Smooth muscle cell (in vitro differentiated cells): ENCODE results near the gene ZNF280C. TPM values are rescaled to one million over a fixed set of nuclear protein-coding genes. Genes with fewer than 3 reads are reported as not detected.

ENCODE experiments used
- DNase-seq: peaks from one replicate; lab custom pipeline; 2025; ENCODE audit not compliant: unreplicated experiment; lab: John Stamatoyannopoulos, UW
- H2AFZ ChIP-seq: fragments of 200-600 bp; sonication (generic); 2 replicates; pipeline ENCODE4 v1.6.0; 2016; ENCODE audit warnings: antibody characterized with exemption, low read depth, mild to moderate bottlenecking
- H3F3A ChIP-seq: fragments of 200-600 bp; sonication (generic); 2 replicates; pipeline ENCODE4 v1.6.0; 2017; ENCODE audit warnings: antibody characterized with exemption, low read depth
- H3K27ac ChIP-seq: fragments of 200-600 bp; sonication (generic); 2 replicates; pipeline ENCODE4 v1.5.1; 2016; ENCODE audit warnings: low read depth, mild to moderate bottlenecking
- H3K27me3 ChIP-seq: fragments of 200-600 bp; sonication (generic); 2 replicates; pipeline ENCODE4 v1.6.1; 2016; ENCODE audit warnings: low read depth, mild to moderate bottlenecking
- H3K36me3 ChIP-seq: fragments of 200-600 bp; sonication (generic); 2 replicates; pipeline ENCODE4 v1.5.1; 2016; ENCODE audit warnings: low read depth
- H3K4me1 ChIP-seq: fragments of 200-600 bp; sonication (generic); 2 replicates; pipeline ENCODE4 v1.5.1; 2016; ENCODE audit warnings: low read depth
- H3K4me2 ChIP-seq: fragments of 200-600 bp; sonication (generic); 2 replicates; pipeline ENCODE4 v1.6.0; 2016; ENCODE audit warnings: mild to moderate bottlenecking
- H3K4me3 ChIP-seq: fragments of 200-600 bp; sonication (generic); 2 replicates; pipeline ENCODE4 v1.5.1; 2016; ENCODE audit warnings: mild to moderate bottlenecking
- H3K79me2 ChIP-seq: fragments of 200-600 bp; sonication (generic); 2 replicates; pipeline ENCODE4 v1.6.0; 2016; ENCODE audit warnings: low read depth, mild to moderate bottlenecking
- H3K9ac ChIP-seq: fragments of 200-600 bp; sonication (generic); 2 replicates; pipeline ENCODE4 v1.6.0; 2016; ENCODE audit warnings: low read depth
- H3K9me3 ChIP-seq: fragments of 200-600 bp; sonication (generic); replicated peaks from 2 replicates; pipeline ENCODE4 v1.5.1; 2016; ENCODE audit warnings: low read depth
- H4K20me1 ChIP-seq: fragments of 200-600 bp; sonication (generic); 2 replicates; pipeline ENCODE4 v1.6.0; 2016; ENCODE audit warnings: low read depth
- WGBS: methylation state at CpG from one replicate; pipeline ENCODE4 v1.1.7; 2016; ENCODE audit warnings: low lambda C conversion rate; 5-methylcytosine and 5-hydroxymethylcytosine counted together
- polyA plus RNA-seq: library from polyadenylated mRNA; unstranded; fragments of >200 nt; fragmentation: Nextera tagmentation; extraction: Ambion mirVana; gene quantifications from 2 replicates; pipeline ENCODE4 v1.2.1, GENCODE V29; 2016
- total RNA-seq: library from RNA; depleted of rRNA; stranded (reverse); fragments of >200 nt; gene quantifications from 2 replicates; pipeline ENCODE4 v1.2.3, GENCODE V29; 2014
- TF ChIP-seq, protein P1 (sequence below): fragments of 200-600 bp; sonication (generic); IDR thresholded peaks from 2 replicates; pipeline ENCODE4 v1.5.1; 2017; ENCODE audit warnings: borderline replicate concordance, mild to moderate bottlenecking, antibody characterized with exemption; ENCODE audit not compliant: insufficient read depth, poor library complexity, severe bottlenecking

The ZNF280C gene
- total and polyA plus RNA-seq, 2 experiments from 2014 or later = 1.5 to 7.7 TPM

DNA sequence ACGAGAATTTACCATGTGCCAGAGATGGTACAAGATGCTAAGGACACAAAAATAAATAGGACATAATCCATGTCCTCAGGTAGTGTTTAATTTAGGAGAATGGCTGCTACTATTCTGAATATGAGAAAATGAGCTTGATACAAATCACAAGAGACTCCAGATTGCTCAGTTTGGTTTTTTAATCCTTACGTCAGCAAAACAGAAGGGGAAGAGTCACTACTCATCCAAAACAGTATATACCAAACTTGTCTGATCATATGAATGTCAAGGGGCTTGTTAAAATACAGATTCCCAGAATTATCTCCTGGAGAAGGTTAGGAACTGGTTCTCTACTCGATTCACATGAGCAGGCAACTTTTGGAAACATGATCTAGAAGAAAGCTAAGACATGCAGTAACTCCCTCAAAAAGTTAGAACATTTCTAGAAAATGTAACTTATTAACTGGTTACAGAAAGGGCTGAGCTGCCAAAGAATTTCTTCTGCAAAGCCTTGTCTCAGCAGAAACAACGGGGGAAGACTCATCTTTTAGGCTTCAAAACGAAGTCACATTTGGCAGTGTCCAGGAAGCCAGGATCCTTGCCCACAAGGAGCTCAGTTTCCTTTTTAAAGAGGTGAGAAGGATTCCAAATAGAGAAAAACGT lies 106.5 kb downstream of the ZNF280C start:
- Histone ChIP-seq H3K4me2 (no peak overlapping the region), H3K9me3 (no peaks in the 10 kb centered on the region), H3F3A (no peaks in the 10 kb centered on the region), H3K27me3 (no peaks in the 10 kb centered on the region), H3K79me2 (peaks cover 29% of the 10 kb centered on the region), H2AFZ (no peak overlapping the region), H3K4me3 (no peak overlapping the region), H3K36me3 (no peaks in the 10 kb centered on the region), H3K27ac (no peak overlapping the region), H3K9ac (no peak overlapping the region), H4K20me1 (peaks cover under 1% of the 10 kb centered on the region), H3K4me1 (peaks cover 7% of the 10 kb centered on the region)
- TF ChIP-seq, protein P1, sequence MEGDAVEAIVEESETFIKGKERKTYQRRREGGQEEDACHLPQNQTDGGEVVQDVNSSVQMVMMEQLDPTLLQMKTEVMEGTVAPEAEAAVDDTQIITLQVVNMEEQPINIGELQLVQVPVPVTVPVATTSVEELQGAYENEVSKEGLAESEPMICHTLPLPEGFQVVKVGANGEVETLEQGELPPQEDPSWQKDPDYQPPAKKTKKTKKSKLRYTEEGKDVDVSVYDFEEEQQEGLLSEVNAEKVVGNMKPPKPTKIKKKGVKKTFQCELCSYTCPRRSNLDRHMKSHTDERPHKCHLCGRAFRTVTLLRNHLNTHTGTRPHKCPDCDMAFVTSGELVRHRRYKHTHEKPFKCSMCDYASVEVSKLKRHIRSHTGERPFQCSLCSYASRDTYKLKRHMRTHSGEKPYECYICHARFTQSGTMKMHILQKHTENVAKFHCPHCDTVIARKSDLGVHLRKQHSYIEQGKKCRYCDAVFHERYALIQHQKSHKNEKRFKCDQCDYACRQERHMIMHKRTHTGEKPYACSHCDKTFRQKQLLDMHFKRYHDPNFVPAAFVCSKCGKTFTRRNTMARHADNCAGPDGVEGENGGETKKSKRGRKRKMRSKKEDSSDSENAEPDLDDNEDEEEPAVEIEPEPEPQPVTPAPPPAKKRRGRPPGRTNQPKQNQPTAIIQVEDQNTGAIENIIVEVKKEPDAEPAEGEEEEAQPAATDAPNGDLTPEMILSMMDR = no peak
- WGBS = 59% methylated on average over 6 of the region's 6 CpGs
- no peak for DNase-seq

DNA sequence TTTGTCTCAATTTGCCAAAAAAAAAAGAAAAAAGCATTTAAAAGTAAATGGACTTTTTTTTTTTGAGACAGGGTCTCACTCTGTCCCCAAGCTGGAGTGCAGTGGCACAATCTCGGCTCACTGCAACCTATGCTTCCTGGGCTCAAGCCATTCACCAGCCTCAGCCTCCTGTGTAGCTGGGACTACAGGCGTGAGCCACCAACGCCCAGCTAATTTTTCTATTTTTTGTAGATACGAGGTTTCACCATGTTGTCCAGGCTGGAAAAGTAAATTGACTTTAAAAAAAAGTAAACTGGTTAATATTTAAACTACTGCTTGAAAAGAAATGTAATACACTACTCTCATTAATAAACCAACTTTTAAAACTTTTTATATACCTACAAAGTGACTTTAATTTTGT lies 108.9 kb downstream of the ZNF280C start:
- Histone ChIP-seq H3K27me3 (no peaks in the 10 kb centered on the region), H3K4me2 (no peak overlapping the region), H2AFZ (no peak overlapping the region), H3K4me3 (no peak overlapping the region), H3K4me1 (peaks cover 7% of the 10 kb centered on the region), H3K79me2 (peaks cover 27% of the 10 kb centered on the region), H3K9me3 (no peaks in the 10 kb centered on the region), H3K36me3 (no peaks in the 10 kb centered on the region), H3K27ac (no peak overlapping the region), H4K20me1 (peaks cover 6% of the 10 kb centered on the region), H3F3A (no peaks in the 10 kb centered on the region), H3K9ac (no peak overlapping the region)
- TF ChIP-seq, protein P1 = no peak
- no peak for DNase-seq
- 76% methylated on average over 4 of the region's 4 CpGs for whole genome bisulfite sequencing

DNA sequence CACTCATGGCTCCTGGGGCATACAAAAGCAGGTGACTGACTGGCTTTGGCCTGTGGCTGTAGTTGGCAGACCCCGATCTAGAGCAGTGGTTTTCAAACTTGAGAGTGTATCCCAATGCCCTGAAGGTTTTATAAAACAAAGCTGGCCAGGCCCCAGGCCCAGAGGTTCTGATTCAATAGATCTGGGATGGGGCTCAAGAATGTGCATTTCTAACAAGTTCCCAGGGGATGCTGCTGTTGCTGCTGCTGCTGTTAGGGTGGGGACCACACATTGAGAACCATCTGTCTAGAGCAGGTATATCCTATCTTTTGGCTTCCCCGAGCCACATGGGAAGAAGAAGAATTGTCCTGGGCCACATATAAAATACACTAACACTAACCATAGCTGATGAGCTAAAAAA lies 110.4 kb downstream of the ZNF280C start:
- Histone ChIP-seq H3K4me3 (no peak overlapping the region), H4K20me1 (peaks cover 6% of the 10 kb centered on the region), H3K4me1 (no peaks in the 10 kb centered on the region), H3K9me3 (no peaks in the 10 kb centered on the region), H3K4me2 (no peak overlapping the region), H3K9ac (no peak overlapping the region), H2AFZ (no peak overlapping the region), H3F3A (no peaks in the 10 kb centered on the region), H3K36me3 (no peaks in the 10 kb centered on the region), H3K79me2 (peaks cover 16% of the 10 kb centered on the region), H3K27ac (no peak overlapping the region), H3K27me3 (no peaks in the 10 kb centered on the region)
- 77% methylated on average over 2 of the region's 2 CpGs for WGBS
- no peak for DNase-seq
- TF ChIP-seq, protein P1 = no peak

DNA sequence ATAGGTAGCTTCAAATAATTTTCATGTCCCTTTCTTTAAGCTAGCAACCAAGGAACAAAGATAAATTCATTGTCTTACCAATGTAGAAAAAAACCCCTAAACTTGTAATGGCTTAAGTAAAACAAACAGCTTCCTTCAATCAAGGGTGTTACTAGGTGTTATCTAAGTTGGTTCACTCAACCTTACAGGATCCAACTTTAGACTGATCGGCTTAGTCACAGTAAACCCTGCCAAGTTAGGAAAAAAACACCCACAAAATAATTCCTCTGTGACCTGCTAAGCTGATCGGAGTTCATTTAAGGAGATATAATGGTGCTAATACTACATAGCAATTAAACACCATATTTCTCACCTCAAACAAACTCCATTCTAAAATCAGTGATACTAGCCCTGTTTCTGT lies 113.1 kb downstream of the ZNF280C start:
- 78% methylated on average over 2 of the region's 2 CpGs for WGBS
- Histone ChIP-seq H3K9ac (no peak overlapping the region), H3K27ac (no peak overlapping the region), H3K79me2 (peaks cover 6% of the 10 kb centered on the region), H2AFZ (no peak overlapping the region), H3K9me3 (no peaks in the 10 kb centered on the region), H4K20me1 (peaks cover 6% of the 10 kb centered on the region), H3K4me2 (no peak overlapping the region), H3F3A (no peaks in the 10 kb centered on the region), H3K36me3 (no peaks in the 10 kb centered on the region), H3K27me3 (no peaks in the 10 kb centered on the region), H3K4me3 (no peak overlapping the region), H3K4me1 (no peaks in the 10 kb centered on the region)
- DNase-seq = no peak
- TF ChIP-seq, protein P1 = no peak
